C1 segment of cervical spinal cord (tissue), 14 donors: ENCODE measurements around the gene HDAC10.
"Not testable (repeated sequence)": the region's sequence is repeated elsewhere in the genome, so short reads cannot be mapped to it uniquely, and the experiment has no call there.

Source experiments
- DNase-seq, 14 donors: peaks; one replicate each; lab custom pipeline; 2025; lab: John Stamatoyannopoulos, UW

The HDAC10 gene

GRCh38 chr22:50285568-50286229 lies 34.6 kb upstream of the HDAC10 start:
- DNase-seq = no peak

DNA sequence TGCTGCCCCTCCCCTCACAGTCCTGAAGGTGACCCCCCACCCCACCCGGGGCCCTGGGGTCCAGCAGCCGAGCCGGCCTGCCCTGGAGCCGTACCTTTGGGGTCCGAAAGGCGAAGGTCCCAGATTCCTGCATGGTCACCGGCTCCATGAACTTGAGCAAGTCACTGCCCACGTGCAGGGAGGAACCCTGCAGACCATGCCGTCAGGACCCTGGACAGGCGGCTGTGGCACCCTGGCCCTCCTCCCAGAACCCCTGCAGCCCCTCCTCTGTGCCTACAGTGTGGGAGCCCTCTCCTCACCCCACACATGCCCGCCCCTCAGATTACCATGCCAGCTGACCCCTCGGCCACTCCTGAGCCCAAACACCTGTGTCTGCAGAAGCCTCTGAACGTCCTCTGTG lies 33.4 kb upstream of the HDAC10 start:
- no peak for DNase-seq

DNA sequence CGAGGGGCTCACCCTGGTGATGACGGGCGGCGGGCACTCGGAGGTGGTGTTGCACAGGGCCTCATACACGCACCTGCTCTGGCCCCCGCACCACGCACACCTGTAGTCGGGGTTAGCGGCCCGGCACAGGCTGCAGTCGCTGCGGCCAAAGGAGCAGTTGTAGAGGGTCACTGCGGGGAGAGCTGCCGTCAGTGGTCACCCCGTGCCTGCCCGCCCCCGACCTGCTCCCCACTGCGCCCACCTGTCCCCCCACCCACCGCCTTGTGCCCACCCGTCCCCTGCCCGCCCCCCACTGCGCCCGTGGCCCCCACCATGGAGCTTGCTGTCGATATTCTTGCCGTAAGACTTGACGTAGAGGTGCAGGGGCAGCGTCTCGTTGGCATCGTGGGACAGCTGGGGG lies 32.8 kb upstream of the HDAC10 start:
- no peak for DNase-seq

DNA sequence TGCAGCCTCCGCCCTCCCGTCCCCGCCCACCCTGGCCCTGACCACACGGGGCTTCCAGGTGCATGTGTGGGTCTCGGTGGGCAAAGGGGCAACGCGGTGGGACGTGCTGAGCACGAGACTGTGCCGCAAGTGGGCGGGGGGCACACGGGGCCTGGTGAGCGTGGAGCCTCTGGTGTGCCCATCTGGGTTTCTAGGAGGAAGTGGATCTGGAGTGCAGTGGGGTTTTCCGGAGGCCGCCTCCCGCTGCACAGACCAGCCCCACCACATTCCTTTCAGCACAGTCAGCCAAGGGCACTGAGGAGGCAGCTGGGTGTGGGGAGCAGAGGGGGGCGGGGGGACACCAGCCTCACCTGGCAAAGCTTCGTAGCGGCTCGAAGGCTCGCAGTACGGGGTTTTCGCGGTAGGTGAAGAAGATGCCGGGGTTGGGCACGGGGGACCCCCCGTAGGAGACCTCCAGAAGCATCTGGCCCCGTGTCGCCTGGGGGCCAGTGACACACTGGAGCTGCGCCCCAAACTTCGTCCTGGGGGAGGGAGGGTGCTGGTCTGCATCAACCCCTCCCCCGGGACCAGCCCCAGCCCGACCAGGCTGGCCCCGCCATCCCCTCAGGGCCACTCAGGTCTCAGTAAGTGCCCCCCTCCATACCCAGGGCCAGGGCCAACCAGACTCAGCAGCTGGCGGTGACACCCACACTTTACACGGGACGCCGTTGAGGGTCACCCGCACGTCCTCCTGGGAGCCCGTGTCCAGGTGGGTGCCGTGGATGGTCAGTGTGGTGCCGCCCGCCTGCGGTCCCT lies 31.5 kb upstream of the HDAC10 start:
- no peak for DNase-seq

GRCh38 chr22:50281957-50282356 lies 30.9 kb upstream of the HDAC10 start:
- no peak for DNase-seq

GRCh38 chr22:50281384-50281760 lies 30.3 kb upstream of the HDAC10 start:
- DNase-seq = no peak

- no peak for DNase-seq
Measured at GRCh38 chr22:50280708-50281383, 29.8 kb upstream of the HDAC10 start.

- DNase-seq = no peak
Measured at GRCh38 chr22:50280022-50280707, 29.1 kb upstream of the HDAC10 start.

- no peak for DNase-seq
Measured at GRCh38 chr22:50278956-50279619, 28.0 kb upstream of the HDAC10 start.

- no peak for DNase-seq
Measured at GRCh38 chr22:50278461-50278860, 27.4 kb upstream of the HDAC10 start.

- no peak for DNase-seq
Measured at GRCh38 chr22:50277761-50278160, 26.7 kb upstream of the HDAC10 start.

DNA sequence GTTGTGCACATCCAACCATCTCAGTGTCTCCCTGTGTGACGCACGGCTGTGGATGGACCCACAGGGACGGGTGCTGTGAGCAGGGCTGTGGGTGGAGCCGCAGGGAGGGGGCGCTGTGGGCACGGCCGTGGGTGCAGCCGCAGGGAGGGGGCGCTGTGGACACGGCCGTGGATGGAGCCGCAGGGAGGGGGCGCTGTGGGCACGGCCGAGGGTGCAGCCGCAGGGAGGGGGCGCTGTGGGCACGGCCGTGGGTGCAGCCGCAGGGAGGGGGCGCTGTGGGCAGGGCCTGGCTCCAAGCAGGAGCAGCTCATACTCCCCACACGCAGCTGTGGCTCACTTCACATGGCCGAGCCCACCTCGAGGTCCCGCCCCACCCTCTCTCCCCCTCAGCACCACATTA lies 25.1 kb upstream of the HDAC10 start:
- DNase-seq = peak in 13 of 14 donors; percentile 27 to 92 (median 73)

GRCh38 chr22:50275181-50276055 lies 24.4 kb upstream of the HDAC10 start:
- no peak for DNase-seq

- DNase-seq = no peak
Measured at GRCh38 chr22:50274771-50275170, 23.7 kb upstream of the HDAC10 start.

- peak in 7 of 14 donors; percentile 10 to 85 (median 29) for DNase-seq
Measured at GRCh38 chr22:50274311-50274710, 23.2 kb upstream of the HDAC10 start.

DNA sequence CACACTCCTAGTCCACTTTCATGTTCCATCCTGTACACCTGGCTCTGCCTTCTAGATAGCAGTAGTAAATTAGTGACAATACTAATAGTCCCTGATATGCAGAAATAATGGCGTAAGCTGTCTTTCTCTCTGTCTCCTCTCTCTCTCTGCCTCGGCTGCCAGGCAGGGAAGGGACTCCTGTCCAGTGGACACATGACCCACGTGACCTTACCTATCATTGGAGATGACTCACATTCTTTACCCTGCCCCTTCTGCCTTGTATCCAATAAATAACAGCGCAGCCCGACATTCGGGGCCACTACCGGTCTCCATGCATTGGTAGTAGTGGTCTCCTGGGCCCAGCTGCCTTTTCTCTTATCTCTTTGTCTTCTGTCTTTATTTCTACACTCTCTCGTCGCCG lies 22.7 kb upstream of the HDAC10 start:
- not testable (repeated sequence) for DNase-seq

GRCh38 chr22:50273352-50273751 lies 22.3 kb upstream of the HDAC10 start:
- DNase-seq = not testable (repeated sequence)

GRCh38 chr22:50272044-50272802 lies 21.2 kb upstream of the HDAC10 start:
- no peak for DNase-seq

- DNase-seq = peak in 5 of 14 donors; percentile 16 to 65 (median 43)
Measured at GRCh38 chr22:50271519-50271970, 20.5 kb upstream of the HDAC10 start.
